ENCODE results near the gene MOB3C.
"Not testable (repeated sequence)": the region's sequence is repeated elsewhere in the genome, so short reads cannot be mapped to it uniquely, and the experiment has no call there.

Gene MOB3C

DNA sequence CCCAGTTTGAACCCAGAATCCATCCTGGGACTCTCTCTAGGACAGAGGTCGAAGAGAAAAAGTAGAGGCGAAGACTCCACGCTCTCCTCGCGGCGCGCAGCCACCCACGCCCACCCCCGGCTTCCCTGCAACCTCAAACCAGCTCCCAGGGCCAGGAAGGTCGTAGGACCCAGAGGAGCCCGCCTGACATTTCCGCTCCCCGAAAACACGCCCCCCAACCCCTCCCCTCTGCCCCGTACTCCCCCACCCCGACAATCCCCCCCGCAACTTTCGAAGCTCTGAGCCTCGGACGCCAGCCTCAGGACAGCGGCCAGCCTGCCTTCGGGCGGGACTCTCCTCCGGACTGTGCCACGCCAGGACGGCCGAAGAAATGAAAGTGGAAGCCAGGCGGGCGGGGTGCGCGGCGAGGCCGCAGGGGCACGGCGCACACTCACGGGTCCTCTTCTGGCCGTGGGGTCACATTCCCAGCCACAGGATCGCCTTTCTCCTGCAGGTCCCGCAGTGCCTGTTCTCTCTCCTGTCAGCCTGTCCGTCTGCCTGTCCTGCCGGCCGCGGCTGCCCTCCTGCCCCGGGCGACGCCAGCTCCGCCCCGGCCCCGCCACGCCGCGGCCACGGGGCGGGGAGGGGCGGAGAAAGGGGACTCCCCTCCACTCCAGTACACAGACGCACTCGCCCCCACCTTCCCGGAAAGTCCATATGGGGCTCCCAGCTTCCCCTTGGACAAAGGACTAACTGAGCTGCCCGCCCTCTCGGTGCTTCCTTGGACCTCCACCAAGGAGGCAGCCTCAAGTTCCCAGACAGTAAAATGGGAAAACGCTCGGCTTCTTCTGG, at the start of gene MOB3C:
MOB3C (minus strand) TSS at position 535 of the 831 bp plus-strand sequence. CDS start 3,490 bp downstream, outside the sequence.
- in situ Hi-C loops (cut with MboI; ENCODE audit: low sequenced_read_pairs, unreplicated experiment) = no loop called here
- TF ChIP-seq, protein P1, sequence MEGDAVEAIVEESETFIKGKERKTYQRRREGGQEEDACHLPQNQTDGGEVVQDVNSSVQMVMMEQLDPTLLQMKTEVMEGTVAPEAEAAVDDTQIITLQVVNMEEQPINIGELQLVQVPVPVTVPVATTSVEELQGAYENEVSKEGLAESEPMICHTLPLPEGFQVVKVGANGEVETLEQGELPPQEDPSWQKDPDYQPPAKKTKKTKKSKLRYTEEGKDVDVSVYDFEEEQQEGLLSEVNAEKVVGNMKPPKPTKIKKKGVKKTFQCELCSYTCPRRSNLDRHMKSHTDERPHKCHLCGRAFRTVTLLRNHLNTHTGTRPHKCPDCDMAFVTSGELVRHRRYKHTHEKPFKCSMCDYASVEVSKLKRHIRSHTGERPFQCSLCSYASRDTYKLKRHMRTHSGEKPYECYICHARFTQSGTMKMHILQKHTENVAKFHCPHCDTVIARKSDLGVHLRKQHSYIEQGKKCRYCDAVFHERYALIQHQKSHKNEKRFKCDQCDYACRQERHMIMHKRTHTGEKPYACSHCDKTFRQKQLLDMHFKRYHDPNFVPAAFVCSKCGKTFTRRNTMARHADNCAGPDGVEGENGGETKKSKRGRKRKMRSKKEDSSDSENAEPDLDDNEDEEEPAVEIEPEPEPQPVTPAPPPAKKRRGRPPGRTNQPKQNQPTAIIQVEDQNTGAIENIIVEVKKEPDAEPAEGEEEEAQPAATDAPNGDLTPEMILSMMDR (IDR thresholded peaks at IDR 0.05; ENCODE audit: borderline replicate concordance, control extremely low read depth, extremely low read depth, insufficient read depth, missing control alignments) = no peak
- peak; percentile 85 for DNase-seq (ENCODE audit: low spot score)

DNA sequence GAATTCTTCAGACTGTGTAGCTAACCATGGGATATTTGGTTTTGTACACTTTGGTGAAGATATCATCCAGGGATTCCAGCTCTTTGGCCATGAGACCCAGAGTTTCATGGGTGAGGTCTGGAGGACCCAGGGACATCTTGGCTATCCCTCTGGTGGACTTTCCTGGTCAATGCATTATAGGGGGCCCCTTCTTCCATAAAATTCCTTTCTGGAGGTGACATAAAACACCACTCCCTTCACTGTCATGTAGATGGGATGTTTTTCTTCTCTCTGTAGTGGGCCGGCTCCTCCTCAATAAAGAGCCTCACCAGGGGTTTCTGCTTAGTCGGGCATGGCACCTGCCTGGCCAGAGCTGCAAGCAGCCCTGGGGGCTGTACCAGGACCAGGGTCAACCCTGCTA, 49.4 kb upstream of the MOB3C start:
- in situ Hi-C loops (cut with MboI; ENCODE audit: low sequenced_read_pairs, unreplicated experiment) = no loop called here
- no peak for DNase-seq (ENCODE audit: low spot score)
- TF ChIP-seq, protein P1 (IDR thresholded peaks at IDR 0.05; ENCODE audit: borderline replicate concordance, control extremely low read depth, extremely low read depth, insufficient read depth, missing control alignments) = no peak

DNA sequence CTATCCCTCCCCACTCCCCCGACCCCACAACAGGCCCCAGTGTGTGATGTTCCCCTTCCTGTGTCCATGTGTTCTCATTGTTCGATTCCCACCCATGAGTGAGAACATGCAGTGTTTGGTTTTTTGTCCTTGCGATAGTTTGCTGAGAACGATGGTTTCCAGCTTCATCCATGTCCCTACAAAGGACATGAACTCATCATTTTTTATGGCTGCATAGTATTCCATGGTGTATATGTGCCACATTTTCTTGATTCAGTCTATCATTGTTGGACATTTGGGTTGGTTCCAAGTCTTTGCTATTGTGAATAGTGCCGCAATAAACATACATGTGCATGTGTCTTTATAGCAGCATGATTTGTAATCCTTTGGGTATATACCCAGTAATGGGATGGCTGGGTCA, 46.3 kb upstream of the MOB3C start:
- in situ Hi-C loops (cut with MboI; ENCODE audit: low sequenced_read_pairs, unreplicated experiment) = not testable (repeated sequence)

DNA sequence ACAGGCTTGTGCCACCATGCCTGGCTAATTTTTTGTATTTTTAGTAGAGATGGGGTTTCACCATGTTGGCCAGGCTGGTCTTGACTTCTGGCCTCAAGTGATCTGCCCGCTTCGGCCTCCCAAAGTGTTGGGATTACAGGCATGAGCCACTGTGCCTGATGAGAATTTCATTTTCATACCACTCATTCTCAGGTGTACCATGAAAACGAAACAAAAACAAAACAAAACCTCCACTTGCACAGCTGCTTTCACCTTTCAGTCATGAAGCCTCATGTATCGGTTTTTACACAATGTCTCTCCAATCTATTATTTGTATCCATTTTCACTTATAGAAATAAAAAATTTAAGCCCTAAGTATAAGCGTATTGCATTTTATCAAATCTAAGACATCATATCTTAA, 43.5 kb upstream of the MOB3C start:
- in situ Hi-C loops (cut with MboI; ENCODE audit: low sequenced_read_pairs, unreplicated experiment) = not testable (repeated sequence)
- peak; percentile 48 for DNase-seq (ENCODE audit: low spot score)

More for the DNA sequence above, 46.3 kb upstream of the MOB3C start:
- not testable (repeated sequence) for DNase-seq (ENCODE audit: low spot score)

DNA sequence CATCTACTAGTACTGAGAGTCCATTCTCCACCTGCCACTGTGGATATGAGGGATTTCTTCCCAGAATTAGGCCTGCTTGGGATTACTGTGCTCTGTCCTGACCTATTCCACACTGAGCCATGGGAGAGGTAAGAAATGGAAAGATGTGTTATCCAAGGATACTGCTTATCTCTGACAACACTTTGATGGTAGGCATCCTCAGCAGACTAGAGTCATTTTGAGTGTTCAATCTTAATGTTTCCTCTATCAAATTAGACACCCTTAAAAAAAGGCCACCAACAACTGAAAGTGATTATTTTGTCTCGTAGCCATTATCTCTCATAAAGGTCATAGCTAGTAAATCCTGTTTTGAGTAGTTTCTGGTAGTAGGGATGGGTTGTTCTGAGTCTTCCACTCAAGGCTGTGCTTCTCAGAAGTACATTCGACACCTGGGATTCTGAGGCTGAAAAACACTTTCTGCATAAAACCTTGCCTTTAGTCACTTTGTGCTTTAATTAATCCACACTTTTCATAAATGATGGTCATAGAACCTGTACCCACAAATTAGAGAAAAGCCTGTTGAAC, 42.8 kb upstream of the MOB3C start:
- in situ Hi-C loops (cut with MboI; ENCODE audit: low sequenced_read_pairs, unreplicated experiment) = no loop called here
- TF ChIP-seq, protein P1 (IDR thresholded peaks at IDR 0.05; ENCODE audit: borderline replicate concordance, control extremely low read depth, extremely low read depth, insufficient read depth, missing control alignments) = no peak
- no peak for DNase-seq (ENCODE audit: low spot score)

DNA sequence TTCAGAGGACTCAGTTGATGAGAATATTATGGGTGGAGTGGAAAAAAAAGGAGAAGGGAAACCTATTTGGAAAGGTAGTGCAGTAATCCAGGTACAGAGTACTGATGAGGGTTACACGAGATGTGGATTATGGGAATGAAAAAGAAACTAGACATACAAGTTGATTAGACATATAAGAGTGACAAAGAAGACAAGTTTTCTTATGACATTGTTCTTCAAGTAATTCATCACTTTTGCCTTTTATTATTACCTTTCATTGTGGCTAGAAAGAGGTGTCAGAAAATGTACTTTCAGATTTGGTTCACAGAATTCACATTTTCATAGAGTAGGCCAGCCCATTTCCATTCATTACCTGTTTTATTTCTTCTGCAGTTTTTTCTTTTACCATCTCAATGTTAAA, 41.2 kb upstream of the MOB3C start:
- TF ChIP-seq, protein P1 (IDR thresholded peaks at IDR 0.05; ENCODE audit: borderline replicate concordance, control extremely low read depth, extremely low read depth, insufficient read depth, missing control alignments) = no peak
- DNase-seq (ENCODE audit: low spot score) = no peak
- in situ Hi-C loops (cut with MboI; ENCODE audit: low sequenced_read_pairs, unreplicated experiment) = no loop called here

DNA sequence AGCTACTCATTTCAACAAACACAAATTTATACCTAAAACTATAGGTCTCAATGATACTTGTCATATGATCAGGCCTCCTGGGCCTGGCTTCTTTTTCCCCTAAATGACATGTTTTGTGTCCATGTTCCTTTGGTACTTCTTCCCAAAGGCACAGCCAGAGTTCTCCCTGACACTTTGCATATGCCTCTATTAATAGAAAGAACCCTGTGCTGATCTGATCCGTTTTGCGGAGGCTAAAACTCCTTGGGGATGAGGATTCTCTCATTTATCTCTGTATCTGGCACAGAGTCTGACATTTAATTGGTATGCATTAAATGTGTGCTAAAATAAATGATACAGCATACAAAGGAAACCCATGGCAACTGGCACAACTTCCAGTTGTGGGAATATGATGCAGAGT, 40.0 kb upstream of the MOB3C start:
- in situ Hi-C loops (cut with MboI; ENCODE audit: low sequenced_read_pairs, unreplicated experiment) = no loop called here
- TF ChIP-seq, protein P1 (IDR thresholded peaks at IDR 0.05; ENCODE audit: borderline replicate concordance, control extremely low read depth, extremely low read depth, insufficient read depth, missing control alignments) = no peak
- no peak for DNase-seq (ENCODE audit: low spot score)
